ENCODE results near the gene MAML2. TPM values are rescaled to one million over a fixed set of nuclear protein-coding genes. Genes with fewer than 3 reads are reported as not detected.

MAML2 gene
- total RNA-seq, 1 donor from 2014 or later = 5.2 TPM

DNA sequence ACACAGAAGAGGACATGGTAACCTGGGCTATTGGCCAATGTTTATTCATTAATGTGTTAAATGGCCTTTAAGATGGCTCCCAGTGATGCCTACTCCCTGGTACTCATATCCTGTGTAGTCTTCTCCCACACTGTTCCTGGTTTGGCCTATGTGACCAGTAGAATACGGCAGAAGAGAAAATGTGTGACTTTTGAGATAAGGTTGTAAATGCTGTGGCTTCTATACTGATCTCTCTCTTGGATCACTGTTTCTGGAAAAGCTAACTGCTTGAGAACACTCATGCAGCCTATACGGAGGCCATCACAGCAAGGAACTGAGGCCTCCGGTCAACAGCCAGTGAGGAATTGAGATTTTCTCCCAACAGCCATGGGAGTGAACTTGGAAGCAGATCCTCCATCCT lies 24.1 kb downstream of the MAML2 start:
- Histone ChIP-seq H3K27me3 (ENCODE audit: control insufficient read depth in 3 of 3, insufficient read depth in 3 of 3, low read length in 3 of 3) (no peaks in the 10 kb centered on the region), H3K4me1 (ENCODE audit: control insufficient read depth in 3 of 3, insufficient read depth in 3 of 3, low read length in 3 of 3) (peaks cover 0 to 14% (median 9%) of the 10 kb centered on the region in 3 donors), H3K27ac (ENCODE audit: low read depth, low read length) (no peak overlapping the region), H3K36me3 (ENCODE audit: control insufficient read depth in 3 of 3, insufficient read depth in 3 of 3, low read length in 3 of 3) (no peaks in the 10 kb centered on the region), H3K9ac (ENCODE audit: low read depth in 1 of 3, low read length in 3 of 3) (no peak overlapping the region), H3K9me3 (ENCODE audit: control insufficient read depth in 3 of 3, low read length in 3 of 3) (no peaks in the 10 kb centered on the region), H3K4me3 (ENCODE audit: low read length in 3 of 3) (no peak overlapping the region)

DNA sequence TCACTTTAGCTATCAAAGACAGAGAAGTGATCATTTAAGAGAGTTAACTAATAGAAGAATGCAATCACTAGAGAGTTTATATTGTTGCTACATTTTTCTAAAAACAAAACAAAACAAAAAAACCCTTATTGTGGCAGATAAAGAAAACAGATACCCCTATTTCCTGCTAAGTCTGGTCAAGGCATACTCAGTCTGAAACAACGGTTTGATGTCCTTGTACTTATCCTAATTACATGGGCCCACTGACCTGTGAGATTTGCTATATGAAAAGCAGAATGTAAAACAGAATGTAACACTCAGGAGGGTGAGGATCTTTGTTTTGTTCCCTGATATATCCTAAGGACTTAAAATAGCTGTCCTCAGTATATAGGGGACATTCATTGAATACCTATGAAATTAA lies 24.6 kb downstream of the MAML2 start:
- Histone ChIP-seq H3K27me3 (ENCODE audit: control insufficient read depth in 3 of 3, insufficient read depth in 3 of 3, low read length in 3 of 3) (no peaks in the 10 kb centered on the region), H3K4me3 (ENCODE audit: low read length in 3 of 3) (no peak overlapping the region), H3K9ac (ENCODE audit: low read depth in 1 of 3, low read length in 3 of 3) (no peak overlapping the region), H3K36me3 (ENCODE audit: control insufficient read depth in 3 of 3, insufficient read depth in 3 of 3, low read length in 3 of 3) (no peaks in the 10 kb centered on the region), H3K9me3 (ENCODE audit: control insufficient read depth in 3 of 3, low read length in 3 of 3) (no peaks in the 10 kb centered on the region), H3K4me1 (ENCODE audit: control insufficient read depth in 3 of 3, insufficient read depth in 3 of 3, low read length in 3 of 3) (peaks cover 0 to 14% (median 9%) of the 10 kb centered on the region in 3 donors), H3K27ac (ENCODE audit: low read depth, low read length) (no peak overlapping the region)

DNA sequence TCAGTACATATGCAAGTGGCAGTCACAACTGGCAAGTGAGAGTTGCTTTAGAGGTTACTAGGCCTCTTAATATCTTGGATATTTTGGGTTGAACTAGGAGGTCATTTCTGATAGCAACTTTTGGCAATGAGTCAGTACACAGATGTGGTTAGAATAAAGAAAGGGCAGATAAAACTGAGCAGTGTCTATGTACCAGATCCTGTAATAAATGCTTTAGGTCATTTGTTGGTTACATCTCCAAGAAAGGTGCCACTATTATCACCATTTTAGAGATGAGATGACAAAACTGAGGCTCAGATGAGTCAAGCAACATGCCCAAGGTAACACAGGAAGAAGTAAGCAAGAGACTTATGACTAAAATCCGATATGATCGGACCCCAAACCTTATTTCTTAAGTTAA lies 25.0 kb downstream of the MAML2 start:
- Histone ChIP-seq H3K36me3 (ENCODE audit: control insufficient read depth in 3 of 3, insufficient read depth in 3 of 3, low read length in 3 of 3) (no peaks in the 10 kb centered on the region), H3K9me3 (ENCODE audit: control insufficient read depth in 3 of 3, low read length in 3 of 3) (no peaks in the 10 kb centered on the region), H3K9ac (ENCODE audit: low read depth in 1 of 3, low read length in 3 of 3) (no peak overlapping the region), H3K4me3 (ENCODE audit: low read length in 3 of 3) (no peak overlapping the region), H3K27me3 (ENCODE audit: control insufficient read depth in 3 of 3, insufficient read depth in 3 of 3, low read length in 3 of 3) (no peaks in the 10 kb centered on the region), H3K4me1 (ENCODE audit: control insufficient read depth in 3 of 3, insufficient read depth in 3 of 3, low read length in 3 of 3) (peaks cover 0 to 14% (median 9%) of the 10 kb centered on the region in 3 donors), H3K27ac (ENCODE audit: low read depth, low read length) (no peak overlapping the region)

DNA sequence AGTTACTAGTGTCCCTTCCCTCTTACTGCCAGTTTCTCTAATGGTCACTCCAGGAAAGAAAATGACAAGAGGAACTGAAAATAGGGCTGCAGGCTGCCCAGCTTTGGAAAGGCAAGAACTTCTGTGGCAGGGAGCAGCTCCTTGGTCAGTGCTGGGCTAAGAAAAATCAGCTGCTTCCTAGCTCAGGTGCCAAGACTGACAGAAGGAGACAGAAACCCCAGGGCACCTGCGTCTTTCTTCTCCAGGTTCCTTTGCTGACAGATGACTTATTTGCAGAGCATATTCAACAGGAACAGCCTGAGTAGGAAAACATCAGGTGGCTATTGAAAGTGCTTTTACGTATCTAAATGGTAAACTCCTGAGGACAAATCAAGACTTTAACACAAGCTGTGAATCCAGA lies 25.4 kb downstream of the MAML2 start:
- Histone ChIP-seq H3K9ac (ENCODE audit: low read depth in 1 of 3, low read length in 3 of 3) (no peak overlapping the region), H3K27me3 (ENCODE audit: control insufficient read depth in 3 of 3, insufficient read depth in 3 of 3, low read length in 3 of 3) (no peaks in the 10 kb centered on the region), H3K9me3 (ENCODE audit: control insufficient read depth in 3 of 3, low read length in 3 of 3) (no peaks in the 10 kb centered on the region), H3K27ac (ENCODE audit: low read depth, low read length) (no peak overlapping the region), H3K4me3 (ENCODE audit: low read length in 3 of 3) (no peak overlapping the region), H3K4me1 (ENCODE audit: control insufficient read depth in 3 of 3, insufficient read depth in 3 of 3, low read length in 3 of 3) (peaks cover 0 to 14% (median 11%) of the 10 kb centered on the region in 3 donors), H3K36me3 (ENCODE audit: control insufficient read depth in 3 of 3, insufficient read depth in 3 of 3, low read length in 3 of 3) (no peaks in the 10 kb centered on the region)

DNA sequence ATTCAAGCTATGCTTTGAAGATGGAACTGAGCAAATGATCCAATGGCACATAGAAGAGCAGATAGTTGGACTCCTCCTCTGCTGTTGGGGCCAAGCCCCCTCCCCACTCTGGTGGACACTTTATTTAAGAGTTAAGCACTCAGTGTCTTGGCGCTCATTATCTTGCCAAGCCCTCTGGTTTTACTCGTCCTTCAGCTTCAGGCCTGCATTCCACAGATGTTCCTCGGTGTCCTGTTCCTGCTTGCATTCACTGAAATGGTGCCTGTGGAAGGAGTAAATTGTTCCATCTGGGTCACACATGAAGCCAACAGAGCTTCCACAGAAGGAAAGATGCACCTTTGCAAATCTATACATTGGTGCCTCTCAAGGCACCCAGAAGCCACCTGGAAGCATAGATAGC lies 26.1 kb downstream of the MAML2 start:
- Histone ChIP-seq H3K27ac (ENCODE audit: low read depth, low read length) (no peak overlapping the region), H3K9me3 (ENCODE audit: control insufficient read depth in 3 of 3, low read length in 3 of 3) (no peaks in the 10 kb centered on the region), H3K4me3 (ENCODE audit: low read length in 3 of 3) (no peak overlapping the region), H3K4me1 (ENCODE audit: control insufficient read depth in 3 of 3, insufficient read depth in 3 of 3, low read length in 3 of 3) (peaks cover 0 to 14% (median 11%) of the 10 kb centered on the region in 3 donors), H3K27me3 (ENCODE audit: control insufficient read depth in 3 of 3, insufficient read depth in 3 of 3, low read length in 3 of 3) (no peaks in the 10 kb centered on the region), H3K36me3 (ENCODE audit: control insufficient read depth in 3 of 3, insufficient read depth in 3 of 3, low read length in 3 of 3) (no peaks in the 10 kb centered on the region), H3K9ac (ENCODE audit: low read depth in 1 of 3, low read length in 3 of 3) (no peak overlapping the region)

DNA sequence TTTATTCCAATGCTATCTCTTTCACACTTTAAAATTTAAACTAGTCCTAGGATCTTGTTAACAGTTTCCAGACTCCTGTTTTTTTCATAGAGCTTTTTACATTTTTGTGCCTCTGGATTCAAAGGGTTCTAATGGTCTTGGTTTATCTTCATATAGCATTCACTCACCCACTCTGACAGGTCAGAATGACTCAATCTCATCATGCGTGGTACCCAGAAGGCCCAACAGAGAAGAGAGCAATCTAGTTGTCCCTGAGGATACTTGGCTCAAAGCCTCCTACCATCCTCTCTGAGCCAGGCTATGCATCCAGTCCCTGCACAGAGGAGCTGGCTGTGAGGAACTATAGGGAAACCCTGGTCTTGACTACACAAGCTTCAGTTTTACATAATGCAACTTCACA lies 27.5 kb downstream of the MAML2 start:
- Histone ChIP-seq H3K4me1 (ENCODE audit: control insufficient read depth in 3 of 3, insufficient read depth in 3 of 3, low read length in 3 of 3) (peaks cover 0 to 18% (median 11%) of the 10 kb centered on the region in 3 donors), H3K27me3 (ENCODE audit: control insufficient read depth in 3 of 3, insufficient read depth in 3 of 3, low read length in 3 of 3) (no peaks in the 10 kb centered on the region), H3K27ac (ENCODE audit: low read depth, low read length) (no peak overlapping the region), H3K9me3 (ENCODE audit: control insufficient read depth in 3 of 3, low read length in 3 of 3) (no peaks in the 10 kb centered on the region), H3K9ac (ENCODE audit: low read depth in 1 of 3, low read length in 3 of 3) (no peak overlapping the region), H3K4me3 (ENCODE audit: low read length in 3 of 3) (no peak overlapping the region), H3K36me3 (ENCODE audit: control insufficient read depth in 3 of 3, insufficient read depth in 3 of 3, low read length in 3 of 3) (no peaks in the 10 kb centered on the region)

DNA sequence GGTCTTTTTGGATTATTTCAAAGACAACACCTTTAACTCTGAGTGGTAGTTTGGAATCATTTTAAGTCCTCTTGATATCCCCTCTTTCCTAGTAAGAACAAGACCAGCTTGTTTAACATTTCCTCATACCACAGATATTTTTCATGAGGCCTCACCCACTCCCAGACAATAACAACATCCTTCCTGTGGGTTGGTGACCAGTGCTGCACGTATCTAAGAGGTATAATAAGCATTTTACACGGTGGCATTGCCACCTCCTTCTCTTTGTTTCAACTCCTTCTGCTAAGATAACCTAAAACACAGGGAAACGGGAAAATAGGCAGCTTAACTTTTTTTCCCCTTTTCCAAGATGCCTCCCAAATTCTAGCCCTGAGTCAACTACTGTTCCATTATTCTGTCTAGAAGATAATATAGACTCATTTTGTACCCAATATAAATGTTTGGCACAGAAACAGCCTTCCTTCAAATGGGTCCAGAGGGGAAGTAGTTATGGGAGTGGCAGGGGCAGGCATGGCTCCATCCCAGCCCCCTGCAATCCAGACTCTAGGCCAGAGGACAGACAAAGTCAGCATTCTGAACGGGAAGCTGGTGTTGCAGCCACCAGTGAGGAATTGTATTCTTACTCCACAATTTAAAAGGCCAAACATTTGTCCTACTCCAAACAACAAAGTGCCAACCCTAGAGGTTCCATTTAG lies 28.5 kb downstream of the MAML2 start:
- Histone ChIP-seq H3K9ac (ENCODE audit: low read depth in 1 of 3, low read length in 3 of 3) (no peak overlapping the region), H3K27ac (ENCODE audit: low read depth, low read length) (peak overlapping the region; percentile 10), H3K36me3 (ENCODE audit: control insufficient read depth in 3 of 3, insufficient read depth in 3 of 3, low read length in 3 of 3) (no peaks in the 10 kb centered on the region), H3K4me3 (ENCODE audit: low read length in 3 of 3) (no peak overlapping the region), H3K4me1 (ENCODE audit: control insufficient read depth in 3 of 3, insufficient read depth in 3 of 3, low read length in 3 of 3) (peaks cover 0 to 18% (median 11%) of the 10 kb centered on the region in 3 donors), H3K27me3 (ENCODE audit: control insufficient read depth in 3 of 3, insufficient read depth in 3 of 3, low read length in 3 of 3) (no peaks in the 10 kb centered on the region), H3K9me3 (ENCODE audit: control insufficient read depth in 3 of 3, low read length in 3 of 3) (no peaks in the 10 kb centered on the region)

DNA sequence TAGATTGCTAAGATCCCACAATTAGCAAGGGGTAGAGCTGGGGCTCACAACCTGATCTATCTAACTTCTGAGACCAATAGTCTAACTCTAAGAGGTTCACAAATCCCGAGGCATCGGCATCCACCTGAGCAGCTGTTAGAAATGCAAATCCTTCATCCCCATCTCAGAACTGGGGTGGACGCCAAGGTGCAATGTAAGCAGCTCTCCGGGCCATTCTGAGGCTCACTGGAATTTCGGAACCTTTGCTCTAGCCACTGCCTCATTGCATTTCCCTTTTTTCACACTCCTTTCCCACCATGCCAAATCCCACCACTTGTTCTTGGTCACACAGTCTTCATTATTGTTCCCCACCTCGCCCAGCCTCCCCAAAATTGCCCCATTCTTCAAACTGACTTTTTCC lies 29.8 kb downstream of the MAML2 start:
- Histone ChIP-seq H3K4me3 (ENCODE audit: low read length in 3 of 3) (no peak overlapping the region), H3K27ac (ENCODE audit: low read depth, low read length) (no peak overlapping the region), H3K27me3 (ENCODE audit: control insufficient read depth in 3 of 3, insufficient read depth in 3 of 3, low read length in 3 of 3) (no peaks in the 10 kb centered on the region), H3K4me1 (ENCODE audit: control insufficient read depth in 3 of 3, insufficient read depth in 3 of 3, low read length in 3 of 3) (peaks cover 0 to 18% (median 11%) of the 10 kb centered on the region in 3 donors), H3K9ac (ENCODE audit: low read depth in 1 of 3, low read length in 3 of 3) (no peak overlapping the region), H3K9me3 (ENCODE audit: control insufficient read depth in 3 of 3, low read length in 3 of 3) (no peaks in the 10 kb centered on the region), H3K36me3 (ENCODE audit: control insufficient read depth in 3 of 3, insufficient read depth in 3 of 3, low read length in 3 of 3) (no peaks in the 10 kb centered on the region)

DNA sequence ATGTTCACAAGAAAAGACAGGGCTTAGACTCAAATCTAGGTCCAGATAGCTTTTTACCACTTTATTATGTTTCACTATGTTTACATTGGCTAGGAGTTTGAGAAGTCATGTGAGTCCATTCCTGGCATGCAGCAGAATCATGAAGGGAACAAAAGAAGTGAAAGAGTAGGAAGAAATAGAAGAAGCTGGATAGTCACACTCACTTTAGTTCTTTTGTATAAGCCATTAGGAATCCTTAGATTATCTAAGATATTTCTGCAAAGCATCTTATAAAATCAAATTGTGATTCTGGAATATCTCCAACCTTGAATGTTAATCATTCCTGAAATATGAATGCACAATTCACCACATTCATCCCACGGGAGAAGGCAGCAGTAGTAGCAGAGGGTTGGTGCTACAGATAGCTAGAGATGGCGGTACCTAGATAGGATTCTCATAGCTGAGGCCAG lies 31.9 kb downstream of the MAML2 start:
- no peak overlapping the region for H3K9ac ChIP-seq (ENCODE audit: low read depth in 1 of 3, low read length in 3 of 3)
- H3K4me1 ChIP-seq (ENCODE audit: control insufficient read depth in 3 of 3, insufficient read depth in 3 of 3, low read length in 3 of 3) = peaks cover 16 to 30% (median 23%) of the 10 kb centered on the region in 3 donors
- no peaks in the 10 kb centered on the region for H3K9me3 ChIP-seq (ENCODE audit: control insufficient read depth in 3 of 3, low read length in 3 of 3)
- no peak overlapping the region for H3K27ac ChIP-seq (ENCODE audit: low read depth, low read length)
- H3K27me3 ChIP-seq (ENCODE audit: control insufficient read depth in 3 of 3, insufficient read depth in 3 of 3, low read length in 3 of 3) = no peaks in the 10 kb centered on the region
- H3K4me3 ChIP-seq (ENCODE audit: low read length in 3 of 3) = no peak overlapping the region
- no peaks in the 10 kb centered on the region for H3K36me3 ChIP-seq (ENCODE audit: control insufficient read depth in 3 of 3, insufficient read depth in 3 of 3, low read length in 3 of 3)

DNA sequence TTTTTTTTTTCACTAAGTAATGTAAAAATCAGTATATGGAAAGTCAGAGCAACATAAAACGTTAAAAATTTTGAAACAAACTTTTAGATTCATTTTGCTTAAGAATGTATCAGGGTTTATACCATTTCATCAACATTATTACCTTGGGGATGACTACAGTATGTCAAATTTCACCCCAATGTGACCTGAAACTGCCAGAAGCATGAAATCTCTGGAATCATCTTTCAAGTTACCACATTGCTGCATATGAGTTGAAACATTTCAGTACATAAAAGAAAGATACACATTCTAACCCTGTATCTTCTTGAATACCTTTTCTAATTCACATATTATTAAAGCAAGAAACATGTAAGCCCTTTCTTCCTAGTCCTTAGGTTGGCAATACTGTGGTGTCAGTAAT lies 32.8 kb downstream of the MAML2 start:
- Histone ChIP-seq H3K4me1 (ENCODE audit: control insufficient read depth in 3 of 3, insufficient read depth in 3 of 3, low read length in 3 of 3) (peaks cover 18 to 34% (median 24%) of the 10 kb centered on the region in 3 donors), H3K9ac (ENCODE audit: low read depth in 1 of 3, low read length in 3 of 3) (no peak overlapping the region), H3K27me3 (ENCODE audit: control insufficient read depth in 3 of 3, insufficient read depth in 3 of 3, low read length in 3 of 3) (no peaks in the 10 kb centered on the region), H3K9me3 (ENCODE audit: control insufficient read depth in 3 of 3, low read length in 3 of 3) (no peaks in the 10 kb centered on the region), H3K27ac (ENCODE audit: low read depth, low read length) (no peak overlapping the region), H3K4me3 (ENCODE audit: low read length in 3 of 3) (no peak overlapping the region), H3K36me3 (ENCODE audit: control insufficient read depth in 3 of 3, insufficient read depth in 3 of 3, low read length in 3 of 3) (no peaks in the 10 kb centered on the region)
